H9 (cell line): ENCODE measurements around the gene ZBP1. TPM values are rescaled to one million over a fixed set of nuclear protein-coding genes. Genes with fewer than 3 reads are reported as not detected.

Source experiments
- DNase-seq: peaks from one replicate; pipeline ENCODE4 v3.0.0-alpha.2; 2017
- H2AFZ ChIP-seq: one replicate; pipeline ENCODE4 v1.6.1; 2013; ENCODE audit warnings: mild to moderate bottlenecking, low read length, control low read depth, moderate library complexity
- H2AK5ac ChIP-seq: 2 replicates; pipeline ENCODE4 v1.6.1; 2013; ENCODE audit warnings: low read length, control low read depth, mixed read lengths; ENCODE audit not compliant: insufficient read length
- H2BK120ac ChIP-seq: one replicate; pipeline ENCODE4 v1.6.1; 2013; ENCODE audit warnings: low read depth, mild to moderate bottlenecking, low read length, control low read depth, inconsistent platforms; ENCODE audit not compliant: poor library complexity, severe bottlenecking
- H2BK12ac ChIP-seq: 2 replicates; pipeline ENCODE4 v1.6.1; 2013; ENCODE audit warnings: low read length, control low read depth, mixed read lengths, low read depth; ENCODE audit not compliant: insufficient read length
- H2BK15ac ChIP-seq: 2 replicates; pipeline ENCODE4 v1.6.1; 2013; ENCODE audit warnings: low read depth, low read length, control low read depth
- H2BK20ac ChIP-seq: one replicate; pipeline ENCODE4 v1.6.1; 2013; ENCODE audit warnings: low read depth, mild to moderate bottlenecking, low read length, control low read depth, inconsistent platforms; ENCODE audit not compliant: poor library complexity, severe bottlenecking
- H2BK5ac ChIP-seq: 2 replicates; pipeline ENCODE4 v1.6.1; 2013; ENCODE audit warnings: low read length, control low read depth, mixed read lengths; ENCODE audit not compliant: insufficient read length
- H3K14ac ChIP-seq: 2 replicates; pipeline ENCODE4 v1.6.1; 2013; ENCODE audit warnings: low read length, control low read depth; ENCODE audit not compliant: insufficient read depth
- H3K18ac ChIP-seq: 2 replicates; pipeline ENCODE4 v1.6.1; 2013; ENCODE audit warnings: low read depth, mild to moderate bottlenecking, mixed read lengths, low read length, control low read depth; ENCODE audit not compliant: insufficient read length
- H3K23ac ChIP-seq: 2 replicates; pipeline ENCODE4 v1.6.1; 2013; ENCODE audit warnings: low read length, control low read depth, mixed read lengths, low read depth; ENCODE audit not compliant: insufficient read length
- H3K23me2 ChIP-seq: 2 replicates; pipeline ENCODE4 v1.6.1; 2013; ENCODE audit warnings: low read depth, mild to moderate bottlenecking, mixed read lengths, low read length, control low read depth; ENCODE audit not compliant: insufficient read length, poor library complexity, severe bottlenecking
- H3K27ac ChIP-seq: 2 replicates; pipeline ENCODE4 v1.5.1; 2013; ENCODE audit warnings: low read length, control low read depth, mixed read lengths, low read depth; ENCODE audit not compliant: insufficient read length
- H3K27me3 ChIP-seq: 2 replicates; pipeline ENCODE4 v1.6.1; 2013; ENCODE audit warnings: low read length, control low read depth, inconsistent platforms; ENCODE audit not compliant: insufficient read depth
- H3K4ac ChIP-seq: 2 replicates; pipeline ENCODE4 v1.6.1; 2013; ENCODE audit warnings: low read depth, mild to moderate bottlenecking, control low read depth, inconsistent platforms, low read length, moderate library complexity
- H3K4me1 ChIP-seq: 2 replicates; pipeline ENCODE4 v1.6.1; 2013; ENCODE audit warnings: low read length, control low read depth, inconsistent platforms; ENCODE audit not compliant: insufficient read depth
- H3K4me2 ChIP-seq: 2 replicates; pipeline ENCODE4 v1.6.1; 2013; ENCODE audit warnings: low read length, control low read depth, mixed read lengths; ENCODE audit not compliant: insufficient read length, insufficient read depth
- H3K56ac ChIP-seq: 2 replicates; pipeline ENCODE4 v1.6.1; 2013; ENCODE audit warnings: low read depth, mild to moderate bottlenecking, mixed read lengths, low read length, control low read depth; ENCODE audit not compliant: insufficient read length
- H3K79me1 ChIP-seq: 2 replicates; pipeline ENCODE4 v1.6.1; 2013; ENCODE audit warnings: low read depth, mild to moderate bottlenecking, moderate library complexity, low read length, control low read depth, inconsistent platforms; ENCODE audit not compliant: insufficient read depth, poor library complexity, severe bottlenecking
- H3K79me2 ChIP-seq: 2 replicates; pipeline ENCODE4 v1.6.1; 2013; ENCODE audit warnings: low read length, control low read depth, inconsistent platforms; ENCODE audit not compliant: insufficient read depth
- H3K9ac ChIP-seq: 2 replicates; pipeline ENCODE4 v1.6.1; 2013; ENCODE audit warnings: low read length, control low read depth, mixed read lengths; ENCODE audit not compliant: insufficient read length; ENCODE audit errors: extremely low read depth
- H3K9me3 ChIP-seq: one replicate; pipeline ENCODE4 v1.6.1; 2013; ENCODE audit warnings: low read depth, low read length, inconsistent platforms; ENCODE audit not compliant: control insufficient read depth
- H3T11ph ChIP-seq: one replicate; pipeline ENCODE4 v1.6.1; 2013; ENCODE audit warnings: mild to moderate bottlenecking, low read length, control low read depth, inconsistent platforms
- H4K20me1 ChIP-seq: one replicate; pipeline ENCODE4 v1.6.1; 2013; ENCODE audit not compliant: control insufficient read depth, insufficient read length, insufficient read depth
- H4K5ac ChIP-seq: 2 replicates; pipeline ENCODE4 v1.6.1; 2013; ENCODE audit warnings: low read depth, mild to moderate bottlenecking, mixed read lengths, low read length, control low read depth; ENCODE audit not compliant: insufficient read length
- H4K8ac ChIP-seq: replicated peaks from 2 replicates; pipeline ENCODE4 v1.6.1; 2013; ENCODE audit warnings: low read length, control low read depth, mixed read lengths, low read depth; ENCODE audit not compliant: insufficient read length
- H4K91ac ChIP-seq: 2 replicates; pipeline ENCODE4 v1.6.1; 2013; ENCODE audit warnings: low read depth, mild to moderate bottlenecking, moderate library complexity, mixed read lengths, low read length, control low read depth; ENCODE audit not compliant: insufficient read length
- H3K27ac Mint-ChIP-seq, 3 experiments: 2 replicates in 2 of 3; 3 replicates in 1 of 3; pipeline ENCODE4 v1.8.0; 2020 to 2021; ENCODE audit warnings: mixed read lengths in 3 of 3, mild to moderate bottlenecking in 1 of 3, moderate library complexity in 1 of 3
- H3K27me3 Mint-ChIP-seq: 2 replicates; pipeline ENCODE4 v1.8.0; 2021; ENCODE audit warnings: low read depth, mild to moderate bottlenecking, moderate library complexity, mixed read lengths
- H3K36me3 Mint-ChIP-seq, 3 experiments: 2 replicates in 2 of 3; 3 replicates in 1 of 3; pipeline ENCODE4 v1.8.0; 2020 to 2021; ENCODE audit warnings: low read depth in 3 of 3, mixed read lengths in 3 of 3; ENCODE audit not compliant: insufficient read depth in 1 of 3
- H3K4me1 Mint-ChIP-seq, 2 experiments: 2 replicates each; pipeline ENCODE4 v1.8.0; 2020; ENCODE audit warnings: mixed read lengths in 2 of 2
- H3K4me3 Mint-ChIP-seq, 2 experiments: 2 replicates in 1 of 2; 3 replicates in 1 of 2; pipeline ENCODE4 v1.8.0; 2020 to 2021; ENCODE audit warnings: mild to moderate bottlenecking in 2 of 2, mixed read lengths in 2 of 2, moderate library complexity in 1 of 2
- H3K9me3 Mint-ChIP-seq, 2 experiments: 2 replicates in 1 of 2; 3 replicates in 1 of 2; pipeline ENCODE4 v1.8.0; 2020; ENCODE audit warnings: mild to moderate bottlenecking in 2 of 2, mixed read lengths in 2 of 2, moderate library complexity in 1 of 2
- CTCF ChIP-seq: fragments of 200-600 bp; sonication (generic); conservative IDR thresholded peaks from 3 replicates; pipeline ENCODE4 v1.8.0; 2021; ENCODE audit warnings: antibody characterized with exemption, mild to moderate bottlenecking
- WGBS: extraction: QIAGEN DNeasy Blood & Tissue Kit; methylation state at CpG from one replicate; pipeline ENCODE4 v1.1.7; 2013; ENCODE audit warnings: missing lambda C conversion rate, low lambda C conversion rate, mixed read lengths; ENCODE audit not compliant: insufficient read length; ENCODE audit errors: extremely low coverage; 5-methylcytosine and 5-hydroxymethylcytosine counted together
- total RNA-seq: library from RNA; stranded (reverse); gene quantifications from 2 replicates; pipeline ENCODE4 v1.2.1, GENCODE V29; 2021

Gene ZBP1
- total RNA-seq, 1 experiment from 2014 or later = not detected

GRCh38 chr20:57555457-57556184 is 64.6 kb downstream of the ZBP1 start:
- Histone ChIP-seq H2BK5ac (no peak overlapping the region), H3K56ac (no peak overlapping the region), H3K9me3 (no peaks in the 10 kb centered on the region), H3K23me2 (no peaks in the 10 kb centered on the region), H2BK20ac (no peak overlapping the region), H3K27me3 (no peaks in the 10 kb centered on the region), H3T11ph (no peak overlapping the region), H2AFZ (no peak overlapping the region), H4K20me1 (no peaks in the 10 kb centered on the region), H3K4ac (no peak overlapping the region), H4K8ac (no peak overlapping the region), H2BK120ac (no peak overlapping the region), H2AK5ac (no peak overlapping the region), H2BK15ac (no peak overlapping the region), H3K9ac (no peak overlapping the region), H3K4me1 (no peaks in the 10 kb centered on the region), H2BK12ac (no peak overlapping the region), H4K5ac (no peak overlapping the region), H3K79me2 (no peaks in the 10 kb centered on the region), H3K79me1 (no peaks in the 10 kb centered on the region), H3K23ac (no peak overlapping the region), H3K14ac (no peak overlapping the region), H3K27ac (no peak overlapping the region), H3K18ac (no peak overlapping the region), H3K4me2 (no peak overlapping the region), H4K91ac (no peak overlapping the region)
- no peak for DNase-seq
- H3K27me3 Mint-ChIP-seq = peaks cover 16% of the 10 kb centered on the region
- TF ChIP-seq CTCF = no peak
- H3K27ac Mint-ChIP-seq = no peak overlapping the region
- H3K9me3 Mint-ChIP-seq = no peaks in the 10 kb centered on the region; a peak in 1 of 5 replicates
- no peaks in the 10 kb centered on the region; a peak in 1 of 7 replicates for H3K36me3 Mint-ChIP-seq
- no CpG with 5 or more reads among the region's 11 CpGs for WGBS
- H3K4me3 Mint-ChIP-seq = no peak overlapping the region
- H3K4me1 Mint-ChIP-seq = peaks cover 7 to 8% of the 10 kb centered on the region in 2 experiments

Other genes with a start within 250 kb of the ZBP1 start
- gene RBM38, start 229.0 kb downstream of the ZBP1 start, total RNA-seq = 66.8 and 67.9 TPM in 2 replicates
- gene CTCFL, start 95.3 kb downstream of the ZBP1 start, total RNA-seq = 0.79 and 0.90 TPM in 2 replicates
- gene PCK1, start 59.3 kb downstream of the ZBP1 start, total RNA-seq = not detected in 2 replicates
- gene PMEPA1, start 89.6 kb upstream of the ZBP1 start, total RNA-seq = 34.6 and 35.7 TPM in 2 replicates